Caki2 (cell line): Measurements from ENCODE around the gene ETV6. TPM values are rescaled to one million over a fixed set of nuclear protein-coding genes. Genes with fewer than 3 reads are reported as not detected.
A peak's percentile ranks its signal among the peaks of the same experiment; 100 is the strongest.

ENCODE experiments used
- DNase-seq: peaks from one replicate; pipeline ENCODE4 v3.0.0-alpha.2; 2015; ENCODE audit warnings: low read depth
- in situ Hi-C: cut with HindIII; loops from 2 replicates; pipeline ENCODE4 v1.10.0; 2016; ENCODE audit warnings: low sequenced_read_pairs, low pct_unique_long_range_greater_than_20kb, mixed read lengths
- total RNA-seq: library from RNA; depleted of rRNA; stranded (reverse); fragments of >200 nt; shearing (Covaris generic); gene quantifications from 2 replicates; pipeline ENCODE4 v1.2.3, GENCODE V29; 2014; ENCODE audit warnings: low replicate concordance

Gene ETV6
- total RNA-seq, 1 experiment from 2014 or later: 14.7 TPM

DNA sequence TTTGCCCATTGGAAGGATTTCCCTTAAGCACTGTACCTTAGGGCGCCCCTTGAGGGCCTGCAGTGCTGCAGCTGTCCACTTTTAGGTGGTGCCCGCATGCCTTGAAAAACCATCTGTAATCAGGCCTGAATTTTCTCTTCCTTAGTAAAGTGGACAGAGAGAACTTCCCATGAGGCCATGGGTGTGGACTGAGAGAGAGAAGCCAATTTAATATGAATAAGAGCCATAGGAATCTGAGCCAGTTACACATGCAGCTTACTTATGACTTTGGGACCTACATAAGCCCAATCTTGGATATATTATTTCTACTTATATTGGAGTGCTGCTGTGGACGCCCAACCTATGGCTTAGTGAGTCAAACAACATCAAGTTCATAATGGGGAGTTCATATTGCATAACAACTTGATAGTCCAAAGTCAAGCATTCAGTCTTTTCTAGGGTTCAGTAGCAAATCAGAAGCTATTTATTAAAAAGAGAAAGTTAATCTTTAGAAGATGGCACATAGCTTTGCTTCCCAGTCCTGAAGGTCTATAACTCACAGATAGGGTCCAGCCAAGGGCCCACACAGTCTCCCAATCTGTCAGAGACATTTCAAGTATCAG is 11.1 kb upstream of the ETV6 start:
- DNase-seq: no peak
- in situ Hi-C loops: no loop called here

DNA sequence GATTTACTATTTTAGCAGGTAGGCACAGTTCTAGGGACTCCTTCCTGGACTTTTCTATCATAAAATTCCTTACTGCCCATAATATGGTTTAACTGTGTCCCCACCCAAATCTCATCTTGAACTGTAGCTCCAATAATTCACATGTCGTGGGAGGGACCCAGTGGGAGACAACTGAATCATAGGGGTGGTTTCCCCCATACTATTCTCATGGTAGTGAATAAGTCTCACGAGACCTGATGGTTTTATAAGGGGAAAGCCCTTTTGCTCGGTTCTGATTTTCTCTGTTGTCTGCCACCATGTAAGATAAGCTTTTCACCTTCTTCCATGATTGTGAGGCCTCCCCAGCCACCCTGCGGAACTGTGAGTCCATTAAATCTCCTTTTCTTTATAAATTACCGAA is 10.0 kb upstream of the ETV6 start:
- no peak for DNase-seq
- in situ Hi-C loops: no loop called here

DNA sequence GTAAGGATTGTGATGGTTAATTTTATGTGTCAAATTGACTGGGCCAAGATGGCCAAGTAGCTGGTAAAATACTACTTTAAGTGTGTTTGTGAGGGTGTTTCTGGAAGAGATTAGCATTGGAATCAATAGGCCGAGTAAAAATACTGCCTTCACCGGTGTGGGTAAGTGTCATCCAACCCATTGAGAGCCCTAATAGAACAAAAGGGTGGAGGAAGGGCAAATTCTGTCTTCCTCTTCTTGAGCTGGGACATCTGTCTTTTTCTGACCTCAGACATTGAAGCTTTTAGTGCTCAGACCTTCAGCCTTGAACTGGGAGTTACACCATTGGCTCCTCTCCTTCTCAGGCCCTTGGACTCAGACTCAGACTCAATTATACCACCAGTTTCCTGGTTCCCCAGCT is 8.0 kb upstream of the ETV6 start:
- in situ Hi-C loops: no loop called here
- DNase-seq: no peak

DNA sequence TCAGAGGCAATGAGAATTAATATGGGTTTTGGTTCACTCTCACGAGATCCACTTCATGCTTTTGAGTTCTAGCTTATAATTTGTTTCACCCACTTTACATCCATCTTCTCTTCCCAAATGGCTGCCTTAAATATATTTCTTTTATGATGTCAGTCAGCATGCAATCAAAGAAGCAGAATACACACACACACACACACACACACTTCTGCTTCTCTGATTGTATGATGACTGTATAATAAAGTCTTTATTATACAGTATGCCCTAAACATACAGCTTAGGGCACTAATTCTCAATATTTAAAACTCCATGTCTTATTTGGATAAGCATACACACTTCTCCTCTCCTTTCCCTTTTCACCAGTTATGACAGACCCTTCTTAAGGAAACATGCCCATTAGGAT is 6.7 kb upstream of the ETV6 start:
- in situ Hi-C loops: no loop called here
- DNase-seq: no peak

DNA sequence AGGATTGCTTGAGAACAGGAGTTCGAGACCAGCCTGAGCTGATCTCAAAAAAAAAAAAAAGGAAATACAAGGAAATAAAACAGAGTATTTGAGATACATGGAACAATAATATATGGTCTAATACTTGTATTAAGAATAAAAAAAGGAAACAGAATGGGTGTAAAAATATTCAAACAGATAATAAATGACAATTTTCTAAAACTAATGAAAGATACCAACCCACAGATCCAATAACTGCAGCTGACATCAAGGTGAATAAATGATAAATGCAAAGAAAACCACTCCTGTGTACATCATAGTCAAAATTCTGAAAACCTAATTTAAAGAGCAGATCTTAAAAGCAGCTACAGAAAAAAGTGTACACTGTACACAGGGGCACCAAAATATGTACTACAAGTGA is 4.1 kb upstream of the ETV6 start:
- in situ Hi-C loops: no loop called here

DNA sequence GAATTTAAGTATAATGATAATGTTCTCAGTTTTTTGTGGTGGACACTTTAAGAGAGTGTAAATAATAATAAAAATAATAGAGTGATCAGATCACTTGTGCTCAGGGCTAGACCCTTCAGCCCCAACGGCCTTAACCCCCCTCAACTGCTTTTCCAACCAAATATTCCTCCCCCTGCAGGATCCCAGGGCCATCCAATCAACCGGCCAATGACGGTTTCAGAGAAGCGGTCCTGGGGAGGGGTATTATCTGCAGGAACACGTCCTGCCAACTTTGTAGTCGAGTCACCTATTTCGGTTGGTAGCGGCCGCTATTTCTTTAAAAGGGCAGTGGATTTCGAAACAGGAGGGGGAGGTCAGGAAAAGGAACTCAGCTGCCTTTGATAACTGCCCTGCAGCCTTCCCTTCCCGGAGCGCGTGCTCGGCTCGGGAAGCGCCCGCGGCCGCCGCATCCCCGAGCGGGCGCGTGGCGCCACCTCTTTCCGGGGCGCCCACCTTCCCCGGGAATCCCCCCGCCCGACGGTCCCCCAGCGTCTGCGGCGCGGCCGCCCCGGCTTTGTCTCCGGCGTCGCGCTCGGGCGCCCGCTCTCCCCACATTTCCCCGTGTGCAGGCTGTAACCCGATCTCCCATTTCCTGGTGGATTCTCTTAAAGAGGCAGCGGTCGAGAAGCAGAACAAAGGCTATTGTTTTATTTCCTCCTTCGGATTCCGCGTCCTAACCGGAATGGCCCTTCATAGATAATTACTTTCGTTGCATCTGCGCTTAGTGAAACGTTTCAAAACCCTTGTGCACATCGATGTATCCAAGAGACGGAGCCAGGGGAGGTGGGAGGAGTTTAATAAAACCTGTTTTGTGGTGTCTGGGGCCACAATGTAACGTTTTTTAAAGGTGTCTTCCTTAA is 711 bp upstream of the ETV6 start:
- in situ Hi-C loops: no loop called here
- peak; percentile 89 for DNase-seq

More for the DNA sequence above, 4.1 kb upstream of the ETV6 start:
- DNase-seq: no peak

DNA sequence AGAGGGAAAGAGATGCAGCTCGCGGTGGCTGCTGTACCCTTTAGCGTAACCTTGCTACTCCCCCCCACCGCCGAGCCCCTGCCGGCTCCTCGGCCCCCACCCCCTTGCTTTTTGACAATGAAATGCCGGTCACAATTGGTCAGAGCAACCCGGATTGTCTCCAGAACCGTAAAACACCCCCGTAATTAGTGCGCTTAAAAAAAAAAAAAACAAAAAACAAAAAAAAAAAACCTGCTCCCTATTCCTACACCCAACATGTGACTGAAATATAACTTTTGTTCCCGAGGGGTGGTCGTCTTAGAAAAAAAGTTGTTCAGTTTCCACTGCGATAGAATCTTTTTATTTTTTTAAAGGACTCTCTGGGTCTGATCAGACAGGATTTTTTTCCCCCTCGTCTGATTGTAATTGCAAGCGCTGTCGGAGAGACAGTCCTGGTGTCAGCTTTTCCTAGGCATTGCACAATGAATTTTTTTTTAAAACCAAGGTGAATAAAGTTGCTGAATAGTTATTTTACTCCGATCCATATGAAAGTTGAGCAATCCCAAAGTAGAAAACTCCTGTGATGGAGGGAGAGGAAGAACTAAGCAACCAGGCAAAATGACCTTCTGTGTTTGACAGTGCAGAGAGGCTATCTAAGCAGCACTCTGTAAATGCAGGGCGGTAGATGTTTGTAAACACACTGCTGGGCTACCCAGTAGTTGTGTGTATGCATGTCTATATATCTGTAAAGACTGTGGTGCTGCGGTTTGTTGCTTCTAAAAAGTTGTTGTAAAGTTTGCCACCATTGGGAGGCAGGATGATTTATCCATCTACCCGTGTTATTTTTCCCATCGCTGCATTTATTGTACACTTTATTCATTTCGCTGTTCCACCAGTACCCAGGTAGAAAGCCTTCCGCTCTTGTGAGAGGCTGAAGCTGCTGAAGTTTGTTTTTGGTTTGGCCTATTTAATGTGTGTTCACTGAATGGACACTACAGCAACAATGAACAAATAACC is 1.1 kb downstream of the ETV6 start:
- DNase-seq: peak; percentile 72
- in situ Hi-C loops: no loop called here

DNA sequence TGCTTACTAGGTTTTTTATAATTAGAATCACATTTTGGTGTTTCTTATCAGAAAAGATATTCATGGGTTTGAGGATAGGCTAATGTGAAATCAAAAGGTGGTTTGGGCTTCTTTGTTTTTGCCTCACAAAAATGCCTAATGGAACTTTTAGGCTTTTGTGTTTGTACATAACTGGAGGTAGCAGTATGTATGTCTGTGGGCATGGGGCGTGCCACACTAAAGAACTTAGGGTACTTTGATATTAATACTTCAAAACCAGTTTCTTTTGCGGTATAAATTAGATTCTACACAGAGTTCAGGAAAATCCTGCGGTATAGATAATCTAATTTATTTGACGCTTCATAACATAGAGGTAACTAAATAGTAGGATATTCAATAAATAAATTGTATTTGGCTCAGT is 1.9 kb downstream of the ETV6 start:
- DNase-seq: no peak

DNA sequence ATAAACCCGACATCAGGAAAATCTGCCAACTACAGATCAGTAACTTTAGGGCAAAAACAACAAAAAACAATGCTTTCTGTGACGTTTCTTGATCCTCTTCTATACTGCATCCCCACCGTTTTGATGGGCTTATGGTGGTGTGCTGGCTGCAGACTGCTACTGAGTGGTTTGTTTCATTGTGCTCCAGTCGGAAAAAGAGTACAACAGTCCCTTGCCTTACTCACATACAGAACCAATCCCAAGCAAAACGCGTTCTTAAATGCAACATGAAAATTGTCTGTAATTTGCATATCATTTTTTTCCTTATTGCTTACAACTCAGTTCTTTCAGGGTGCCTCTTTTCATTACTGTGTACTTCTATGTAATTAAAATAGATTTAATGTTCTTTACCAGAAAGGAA is 2.3 kb downstream of the ETV6 start:
- no peak for DNase-seq
- in situ Hi-C loops: no loop called here

More for the DNA sequence above, 1.9 kb downstream of the ETV6 start:
- in situ Hi-C loops: no loop called here

DNA sequence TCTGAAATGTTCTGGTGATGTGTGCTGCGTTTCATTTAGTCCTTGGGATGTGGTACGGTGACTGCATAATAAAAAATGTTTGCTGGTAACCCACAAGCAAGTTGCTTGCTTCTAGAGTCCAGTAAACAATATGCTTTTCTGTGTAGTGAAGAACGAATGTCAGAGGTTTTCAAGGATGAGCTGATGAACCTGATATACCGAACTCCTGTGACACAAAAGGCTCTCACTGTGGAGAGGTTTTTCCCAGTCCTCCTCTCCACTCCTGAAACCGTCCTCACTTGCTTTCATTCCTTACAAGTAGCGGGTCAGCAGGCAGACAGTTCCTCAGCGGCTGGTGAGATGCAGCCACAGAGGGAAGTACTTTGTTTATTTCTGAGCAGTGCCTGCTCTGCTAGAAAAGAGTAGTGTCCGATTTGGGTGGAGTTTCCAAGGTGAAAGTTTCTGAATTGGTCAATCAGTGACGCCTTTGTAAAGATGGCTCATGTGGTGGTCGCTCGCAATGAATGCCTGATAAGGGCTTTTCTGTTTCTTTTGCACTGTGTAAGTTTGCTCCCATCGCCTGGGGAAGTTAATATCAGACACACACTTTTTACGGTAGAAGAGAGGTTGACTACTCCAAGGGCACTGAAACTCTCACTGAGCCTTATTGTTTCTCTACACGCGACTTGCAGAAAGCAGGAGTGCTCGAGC is 3.0 kb downstream of the ETV6 start:
- in situ Hi-C loops: no loop called here
- DNase-seq: peak; percentile 68

DNA sequence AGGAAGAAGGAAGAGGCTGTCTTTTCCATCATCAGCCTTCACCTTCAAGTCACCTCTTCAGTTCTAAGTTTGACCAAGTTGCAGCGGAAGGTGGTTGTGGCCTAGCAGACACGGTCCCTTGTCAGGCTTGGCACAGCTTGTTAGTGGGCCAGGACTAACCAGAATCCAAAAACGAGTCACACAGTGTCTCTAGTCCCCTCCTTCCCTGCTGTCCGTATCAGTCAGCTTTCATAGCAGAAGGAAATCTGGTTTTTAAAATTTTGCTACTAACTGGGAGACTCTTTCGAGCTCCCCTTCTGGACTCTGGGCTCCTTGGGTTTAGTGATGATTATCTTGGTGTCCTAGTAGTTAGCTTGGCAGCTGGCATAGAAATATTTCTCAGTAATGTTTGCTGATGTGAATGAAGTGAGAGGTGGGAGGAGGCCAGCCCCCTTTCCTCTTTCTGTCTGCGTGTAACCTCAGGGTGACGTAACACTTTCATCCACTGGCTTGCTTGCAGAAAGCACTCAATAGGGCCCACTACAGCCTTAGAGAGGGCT is 3.8 kb downstream of the ETV6 start:
- in situ Hi-C loops: no loop called here
- DNase-seq: no peak

DNA sequence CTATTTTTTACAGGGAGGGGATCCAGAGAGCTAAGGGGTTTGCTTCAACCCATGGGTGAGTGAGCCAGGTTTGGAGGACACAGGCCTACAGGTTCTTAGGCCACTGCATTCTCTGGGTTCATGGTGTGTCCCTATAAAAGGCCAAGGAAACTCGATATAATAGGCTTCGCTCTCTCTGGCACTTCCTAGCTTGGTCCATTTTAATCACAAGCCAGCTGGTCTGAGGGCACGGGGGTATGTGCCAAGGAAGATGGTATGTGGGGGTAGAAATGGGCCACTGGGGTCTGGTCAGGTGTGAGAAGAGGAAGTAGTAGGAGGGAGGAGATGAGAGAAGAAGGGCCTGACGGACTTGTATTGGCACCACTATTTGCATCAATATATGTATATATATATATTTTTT is 4.9 kb downstream of the ETV6 start:
- in situ Hi-C loops: no loop called here
- no peak for DNase-seq

DNA sequence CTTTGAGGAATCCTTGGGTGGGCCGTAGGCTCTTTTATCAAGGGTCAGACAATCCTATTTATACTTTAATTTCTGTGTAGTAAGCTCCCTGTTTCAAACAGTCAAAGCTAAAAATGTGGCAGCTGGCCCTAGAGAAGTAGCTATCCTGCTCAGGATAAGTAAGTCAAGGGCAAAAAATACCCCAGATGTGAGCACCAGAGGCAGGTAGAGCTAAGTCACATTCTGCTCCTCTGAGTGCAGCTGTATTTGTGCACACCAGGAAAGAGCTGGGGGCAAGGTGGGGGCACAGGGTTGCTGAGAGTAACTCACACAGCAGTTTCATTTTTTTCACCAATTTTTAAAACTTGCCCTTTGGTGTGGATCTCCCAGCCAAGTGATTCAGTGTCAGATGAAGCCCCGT is 5.3 kb downstream of the ETV6 start:
- no peak for DNase-seq
- in situ Hi-C loops: no loop called here

DNA sequence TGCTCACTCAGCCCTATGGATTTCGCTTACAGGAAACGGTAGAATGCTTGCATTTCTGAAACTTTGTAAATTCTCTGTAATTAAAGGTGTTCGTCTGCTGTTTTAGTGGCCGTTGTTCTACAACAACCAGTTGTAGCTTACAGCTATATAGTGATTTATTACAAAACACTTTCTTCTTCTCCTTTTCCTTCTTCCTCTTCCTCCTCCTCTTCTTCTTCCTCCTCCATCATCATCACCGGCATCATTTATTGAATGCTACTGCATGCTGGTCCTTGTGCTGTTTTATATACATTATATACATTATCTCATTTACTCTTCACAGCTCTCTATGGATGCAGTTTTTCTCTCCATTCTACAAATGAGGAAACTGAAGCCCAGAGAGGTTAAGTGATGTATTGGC is 6.4 kb downstream of the ETV6 start:
- in situ Hi-C loops: no loop called here
- no peak for DNase-seq

DNA sequence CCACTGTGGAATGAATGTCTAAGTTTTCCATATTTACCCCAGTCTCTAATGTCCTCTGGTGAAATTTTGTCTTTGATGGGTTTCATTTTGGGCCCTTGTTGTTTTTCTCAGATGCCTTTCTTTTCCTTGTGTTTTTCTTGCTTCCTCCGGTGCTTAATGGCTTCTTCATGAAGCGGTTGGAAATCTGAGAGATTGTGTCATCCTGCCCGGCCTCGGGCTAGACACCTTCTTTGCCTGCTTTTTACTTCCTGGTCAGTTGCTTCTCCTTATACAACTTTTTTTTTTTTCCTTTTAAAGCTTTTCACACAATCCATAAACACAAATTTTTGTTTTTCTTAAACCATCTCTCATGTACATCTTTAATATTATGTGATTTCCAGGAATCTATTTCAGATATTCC is 7.1 kb downstream of the ETV6 start:
- DNase-seq: peak; percentile 51
- in situ Hi-C loops: no loop called here

DNA sequence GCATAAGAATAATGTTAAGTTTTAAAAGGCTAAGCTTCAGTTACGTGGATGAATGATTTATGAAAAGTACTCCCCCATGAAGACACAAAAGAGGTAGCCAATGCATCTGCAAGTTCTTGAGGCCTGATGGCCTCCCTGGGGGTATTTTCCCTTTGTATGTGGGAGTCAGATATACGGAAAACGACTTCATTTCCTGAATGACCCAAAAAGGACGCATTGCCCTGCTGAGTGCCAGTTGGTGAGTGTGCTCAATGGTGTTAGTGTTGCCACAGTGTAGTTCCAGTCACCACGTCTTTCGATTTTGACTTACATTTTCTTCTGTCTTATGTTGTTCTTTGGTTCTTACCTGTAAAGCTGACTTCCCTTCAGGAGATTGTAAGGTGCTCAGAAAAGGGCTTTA is 8.0 kb downstream of the ETV6 start:
- DNase-seq: no peak
- in situ Hi-C loops: no loop called here

DNA sequence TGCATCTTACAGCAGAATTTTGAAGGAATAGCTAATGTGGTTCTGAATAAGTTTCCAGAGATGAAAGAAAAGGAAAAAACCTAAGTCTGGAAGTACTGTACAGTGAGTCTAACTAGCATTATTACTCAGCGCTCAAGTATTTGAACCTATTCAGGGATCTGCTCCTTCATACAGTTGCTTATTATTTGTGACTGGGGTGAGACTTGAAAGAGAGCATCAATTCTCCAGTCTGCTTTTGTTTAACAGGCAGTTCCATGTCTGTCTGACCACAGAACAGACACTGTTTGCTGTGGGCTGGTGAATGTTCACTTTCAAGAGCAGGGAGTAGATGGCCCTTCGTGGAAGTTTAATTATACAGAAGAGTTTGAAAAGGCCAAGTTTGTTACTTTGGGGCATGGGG is 9.3 kb downstream of the ETV6 start:
- no peak for DNase-seq
- in situ Hi-C loops: no loop called here

DNA sequence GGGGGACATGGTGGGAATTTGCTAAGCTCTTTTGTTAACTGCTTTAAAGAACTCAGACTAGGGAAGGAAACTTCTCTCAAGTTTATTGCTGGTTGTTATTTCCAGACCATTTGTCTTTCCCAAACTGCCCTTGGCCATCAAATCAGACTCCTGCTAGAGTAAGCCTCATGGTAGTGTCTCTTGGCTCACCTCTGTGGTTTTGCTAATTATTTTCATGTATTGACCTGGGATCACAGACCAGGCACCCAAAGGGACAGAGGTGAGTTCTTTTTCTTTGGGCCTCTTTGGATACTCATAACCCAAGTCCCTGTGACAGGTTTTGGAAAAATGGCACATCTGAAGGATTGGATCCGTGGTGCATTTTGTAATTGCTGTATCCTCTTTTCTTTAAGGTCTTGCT is 11.2 kb downstream of the ETV6 start:
- in situ Hi-C loops: no loop called here
- no peak for DNase-seq
